HG02852 (cell line): ENCODE measurements around the gene KIF26B.
"Not testable (repeated sequence)": the region's sequence is repeated elsewhere in the genome, so short reads cannot be mapped to it uniquely, and the experiment has no call there.

ENCODE experiments used
- ATAC-seq: cut with Tn5 transposase; IDR thresholded peaks from one replicate; pipeline ENCODE4 v1.9.1; 2021; ENCODE audit warnings: mild to moderate bottlenecking, moderate library complexity; ENCODE audit not compliant: unreplicated experiment

KIF26B gene

GRCh38 chr1:245663373-245663772, 508.6 kb downstream of the KIF26B start:
- no peak for ATAC-seq

- no peak for ATAC-seq
Observed at GRCh38 chr1:245663841-245664240, 509.1 kb downstream of the KIF26B start.

- no peak for ATAC-seq
Observed at GRCh38 chr1:245666412-245666811, 511.6 kb downstream of the KIF26B start.

GRCh38 chr1:245671349-245671748, 516.6 kb downstream of the KIF26B start:
- ATAC-seq: no peak

- no peak for ATAC-seq
Observed at GRCh38 chr1:245671966-245672767, 517.4 kb downstream of the KIF26B start.

- not testable (repeated sequence) for ATAC-seq
Observed at GRCh38 chr1:245672836-245673656, 518.3 kb downstream of the KIF26B start.

- ATAC-seq: peak; percentile 80
Observed at GRCh38 chr1:245673881-245674414, 519.2 kb downstream of the KIF26B start.

GRCh38 chr1:245677461-245678240, 522.9 kb downstream of the KIF26B start:
- ATAC-seq: no peak

- no peak for ATAC-seq
Observed at GRCh38 chr1:245678860-245679411, 524.2 kb downstream of the KIF26B start.

- no peak for ATAC-seq
Observed at GRCh38 chr1:245679821-245680780, 525.3 kb downstream of the KIF26B start.

GRCh38 chr1:245682638-245683628, 528.1 kb downstream of the KIF26B start:
- no peak for ATAC-seq

- ATAC-seq: no peak
Observed at GRCh38 chr1:245683676-245684075, 528.9 kb downstream of the KIF26B start.

GRCh38 chr1:245684166-245684565, 529.4 kb downstream of the KIF26B start:
- no peak for ATAC-seq

- ATAC-seq: no peak
Observed at GRCh38 chr1:245684571-245684970, 529.8 kb downstream of the KIF26B start.

- ATAC-seq: no peak
Observed at GRCh38 chr1:245685111-245685810, 530.5 kb downstream of the KIF26B start.

GRCh38 chr1:245686006-245686405, 531.2 kb downstream of the KIF26B start:
- no peak for ATAC-seq

GRCh38 chr1:245686446-245687030, 531.8 kb downstream of the KIF26B start:
- no peak for ATAC-seq
